Kasumi-1 (cell line): ENCODE measurements around the gene ADRA2B.
"Not testable (repeated sequence)": the region's sequence is repeated elsewhere in the genome, so short reads cannot be mapped to it uniquely, and the experiment has no call there.

Source experiments
- DNase-seq, 2 experiments: peaks; one replicate each; lab custom pipeline; 2025; lab: John Stamatoyannopoulos, UW

Gene ADRA2B

DNA sequence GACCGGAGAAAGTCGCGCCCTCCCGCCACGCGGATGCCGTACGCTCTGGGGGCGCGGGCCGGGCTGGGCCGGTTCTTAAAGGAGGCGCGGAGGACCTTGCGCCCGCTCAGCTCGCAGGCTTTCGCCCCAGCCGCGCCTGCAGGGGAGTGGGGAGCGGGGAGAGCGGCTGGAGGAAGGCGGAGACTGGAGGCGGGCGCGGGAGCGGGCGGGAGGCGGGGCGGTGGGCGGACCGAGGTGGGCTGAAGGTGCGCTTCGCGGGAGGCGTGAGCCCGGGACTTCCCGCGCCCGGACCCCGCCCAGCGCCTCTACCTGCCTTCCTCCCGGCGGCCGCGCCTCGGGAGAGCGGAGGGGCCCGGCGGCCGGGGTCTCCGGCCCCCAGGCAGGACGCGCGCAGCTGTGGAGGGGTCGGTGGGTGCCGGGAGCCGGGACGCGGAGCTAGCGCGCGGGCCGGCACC lies at the start of gene ADRA2B:
Gene ADRA2B, minus strand, starts transcription at position 148 of the 455 bp plus-strand sequence. CDS start 422 bp downstream, outside the sequence.
- DNase-seq: peak; percentile 34 to 49

DNA sequence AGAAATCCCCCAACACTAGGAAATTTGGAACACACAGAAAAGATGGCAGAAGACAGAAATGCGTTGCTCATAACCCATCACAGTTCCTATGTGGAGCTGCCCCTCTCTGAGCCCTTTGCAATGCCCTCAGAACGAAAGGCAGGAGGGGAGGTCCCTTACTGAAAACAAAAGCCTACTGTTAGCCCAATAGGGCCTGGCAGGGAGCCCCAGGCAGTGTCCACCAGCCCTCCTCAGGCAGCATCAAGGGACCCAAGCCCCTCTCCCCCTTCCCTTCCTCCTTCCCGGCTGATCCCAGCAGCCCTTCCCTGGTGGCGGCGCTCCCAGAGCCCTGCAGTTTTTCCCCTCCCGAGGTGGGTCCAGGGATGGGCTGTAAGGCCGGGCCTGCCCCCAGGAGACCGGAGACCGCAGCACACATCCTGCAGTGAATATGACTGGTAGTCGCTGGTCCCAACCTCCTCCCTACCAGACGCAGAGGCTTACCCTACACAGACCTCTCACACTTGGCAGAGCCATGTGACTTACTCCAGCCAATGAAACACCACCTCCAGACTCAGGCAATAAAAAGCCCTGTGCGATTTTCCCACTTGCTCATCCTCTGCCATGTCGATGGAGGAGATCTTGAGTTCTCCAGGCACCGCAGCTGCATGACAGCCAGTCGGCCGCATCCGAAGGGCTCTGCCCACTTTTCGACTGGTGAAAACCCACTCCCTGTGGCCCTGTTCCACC lies 48.3 kb upstream of the ADRA2B start:
- DNase-seq: no peak

DNA sequence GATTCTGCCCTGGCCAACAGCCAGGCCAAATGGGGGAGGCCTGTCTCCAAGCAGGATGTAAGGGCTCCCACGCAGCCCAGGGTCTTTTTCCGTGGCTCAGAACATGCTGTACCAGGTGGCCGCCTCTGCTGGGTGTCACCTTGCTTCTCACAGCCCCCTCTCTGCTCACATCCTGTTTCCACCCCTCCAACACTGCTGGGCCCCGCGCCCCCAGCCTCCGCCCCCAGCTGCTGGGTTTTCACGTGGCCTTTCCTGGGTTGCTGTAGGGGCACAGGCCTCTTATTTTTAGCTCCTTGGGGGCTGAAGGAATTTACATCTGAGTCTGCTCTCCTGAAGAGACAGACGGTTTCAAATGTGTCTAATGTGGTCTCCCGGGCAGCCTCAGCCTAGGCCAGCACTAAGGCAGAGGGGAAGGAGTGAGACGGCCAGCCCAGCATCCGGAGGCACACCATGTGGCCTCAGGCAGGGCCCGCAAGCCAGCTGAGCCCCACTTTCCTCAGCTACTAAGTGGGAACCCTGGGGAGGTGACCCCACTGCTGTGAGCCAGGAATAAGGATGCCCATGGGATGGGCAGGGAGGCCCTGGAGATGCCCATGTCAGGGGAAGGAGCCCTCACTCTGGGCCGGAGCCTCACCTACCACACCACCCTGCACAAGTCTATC lies 47.5 kb upstream of the ADRA2B start:
- DNase-seq: no peak

DNA sequence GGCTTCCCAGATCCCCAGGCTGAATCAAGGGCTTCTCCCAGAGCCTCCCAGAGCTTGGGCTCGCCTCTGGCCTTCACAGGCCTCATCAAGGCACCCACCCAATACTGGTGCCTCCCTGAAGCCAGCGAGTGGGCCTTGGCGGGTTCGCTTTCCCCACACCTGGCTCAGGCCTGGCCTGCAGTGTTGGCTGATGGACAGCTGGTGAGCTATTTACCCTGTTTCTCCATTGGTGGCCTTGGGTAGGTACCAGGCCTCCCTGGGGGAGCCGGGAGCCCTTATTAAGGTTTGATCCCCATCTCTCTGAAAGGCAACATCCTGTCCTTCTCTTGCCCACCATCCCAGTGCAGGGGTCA lies 47.0 kb upstream of the ADRA2B start:
- no peak for DNase-seq

DNA sequence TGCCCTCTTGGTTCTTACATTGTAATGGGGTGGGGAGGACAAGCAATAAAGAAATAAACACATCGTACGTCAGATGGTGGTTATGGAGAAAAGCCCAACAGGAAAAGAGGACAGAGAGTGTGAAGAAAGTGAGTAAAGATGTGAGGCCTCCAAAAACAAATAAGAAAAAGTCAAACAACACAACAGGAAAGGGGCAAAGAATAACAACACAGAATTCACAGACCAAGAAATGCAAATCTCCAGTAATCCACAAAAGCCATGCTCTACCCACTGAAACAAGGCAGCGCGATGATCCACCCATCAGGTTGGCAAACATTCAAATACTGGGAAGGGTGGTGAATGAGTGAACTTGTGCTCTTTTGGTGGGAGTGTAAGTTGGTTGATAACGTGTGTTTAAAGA lies 45.5 kb upstream of the ADRA2B start:
- DNase-seq: no peak

DNA sequence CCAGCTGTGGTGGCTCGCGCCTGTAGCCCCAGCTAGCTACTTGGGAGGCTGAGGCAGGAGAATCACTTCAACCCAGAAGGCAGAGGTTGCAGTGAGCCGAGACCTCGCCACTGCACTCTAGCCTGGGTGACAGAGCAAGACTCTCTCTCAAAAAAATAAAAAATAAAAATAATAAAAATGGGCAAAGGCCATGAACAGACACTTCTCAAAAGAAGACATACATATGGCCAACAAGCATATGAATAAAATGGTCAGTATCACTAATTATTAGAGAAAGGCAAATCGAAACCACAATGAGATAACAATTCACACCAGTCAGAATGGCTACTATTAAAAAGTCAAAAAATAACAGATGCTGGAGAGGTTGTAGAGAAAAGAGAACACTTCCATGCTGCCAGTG lies 44.0 kb upstream of the ADRA2B start:
- not testable (repeated sequence) for DNase-seq

DNA sequence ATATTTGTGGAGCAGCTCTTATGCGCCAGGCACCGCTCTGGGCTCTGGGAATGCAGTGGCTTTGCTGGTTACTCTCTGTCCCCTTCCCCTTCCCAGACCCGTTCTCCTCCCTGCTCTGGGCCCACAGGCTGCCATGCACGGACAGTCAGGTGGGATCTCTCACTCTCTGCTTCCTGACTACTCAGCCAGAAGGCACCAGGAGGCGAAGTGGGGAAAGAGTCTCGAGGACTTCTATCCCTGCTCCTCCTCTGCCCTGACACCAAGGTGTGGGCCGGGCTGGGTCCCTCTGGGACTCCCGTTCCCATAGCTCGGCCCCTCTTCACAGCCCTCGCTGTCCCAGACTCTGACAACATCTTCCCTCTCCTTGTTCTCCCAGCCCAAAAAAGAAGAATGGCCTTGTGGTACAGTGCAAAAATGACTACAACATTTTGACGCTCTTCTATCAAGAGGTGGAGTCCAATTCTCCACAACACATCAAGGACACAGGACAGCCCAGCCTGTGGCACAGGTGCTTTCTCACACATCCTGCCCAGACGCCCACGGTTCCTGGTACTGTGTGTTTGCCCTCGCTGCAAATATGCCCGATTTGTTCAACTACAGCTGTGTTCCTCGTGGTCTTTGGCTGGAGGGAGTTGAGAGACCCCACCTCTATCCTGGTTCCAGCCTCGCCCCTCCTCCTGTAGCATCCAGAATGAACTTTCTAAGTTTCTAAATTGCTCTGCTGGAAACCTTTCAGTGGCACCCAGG lies 42.9 kb upstream of the ADRA2B start:
- DNase-seq: no peak

DNA sequence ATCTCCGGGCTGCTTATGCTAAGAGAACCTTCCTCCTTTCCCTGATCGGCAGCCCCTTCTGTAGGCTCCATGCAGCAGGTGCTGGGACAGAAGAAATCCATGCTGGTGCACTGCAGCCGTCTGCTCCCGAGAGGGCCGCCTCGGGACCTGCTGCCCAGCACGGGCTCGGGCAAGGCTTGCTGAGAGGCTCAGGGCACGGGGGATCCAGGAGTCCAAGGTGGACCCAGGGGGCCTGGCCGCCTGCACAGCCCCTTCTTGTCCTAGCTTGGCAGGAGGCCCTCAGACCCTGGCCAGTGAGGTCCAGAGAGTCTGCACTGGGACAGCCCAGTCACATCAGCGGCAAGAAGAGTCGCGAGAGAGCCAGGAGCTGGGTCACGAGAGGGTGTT lies 42.2 kb upstream of the ADRA2B start:
- DNase-seq: no peak

DNA sequence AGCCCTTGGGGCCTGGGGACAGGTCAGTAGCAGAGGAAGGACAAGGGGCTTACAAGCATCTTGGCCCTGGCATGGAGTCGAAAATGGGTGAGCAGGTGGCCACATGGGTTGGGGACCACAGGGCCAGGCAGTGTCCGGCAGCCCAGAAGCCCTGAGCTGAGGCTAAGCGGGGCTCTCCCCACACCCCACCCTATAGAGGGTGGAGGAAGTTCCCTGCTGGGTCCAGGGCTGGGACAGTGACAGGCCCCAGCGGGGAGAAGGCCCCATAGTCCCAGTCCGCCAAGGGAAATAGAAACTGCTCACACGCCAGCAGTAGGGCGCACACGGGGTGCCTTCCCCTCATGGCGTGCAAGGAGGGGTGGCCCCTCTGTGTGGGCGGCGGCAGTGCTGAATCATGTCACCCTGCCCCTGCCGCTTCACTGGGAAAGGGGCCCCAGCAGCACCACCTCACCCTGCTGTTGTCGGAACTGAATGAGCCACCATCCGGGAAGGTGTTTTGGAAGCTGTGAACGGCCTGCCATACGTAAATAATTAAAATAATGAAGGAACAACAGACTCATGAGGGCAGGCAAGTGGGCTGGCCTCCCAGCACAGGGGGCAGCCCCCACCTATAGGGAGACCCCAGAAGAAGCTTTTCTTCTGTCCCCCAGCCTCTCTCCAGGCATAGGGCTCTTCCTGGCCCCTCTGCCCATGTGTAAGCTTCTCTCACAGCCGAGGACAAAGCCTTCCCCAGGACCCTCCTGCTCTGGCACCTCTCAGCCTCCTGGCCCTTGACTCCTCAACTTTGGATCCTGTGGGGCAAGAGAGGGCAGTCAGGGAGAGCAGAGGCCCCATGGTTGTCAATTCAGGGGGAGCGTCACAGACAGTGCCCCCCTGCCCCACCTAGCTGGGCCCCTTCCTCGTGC lies 41.5 kb upstream of the ADRA2B start:
- no peak for DNase-seq

DNA sequence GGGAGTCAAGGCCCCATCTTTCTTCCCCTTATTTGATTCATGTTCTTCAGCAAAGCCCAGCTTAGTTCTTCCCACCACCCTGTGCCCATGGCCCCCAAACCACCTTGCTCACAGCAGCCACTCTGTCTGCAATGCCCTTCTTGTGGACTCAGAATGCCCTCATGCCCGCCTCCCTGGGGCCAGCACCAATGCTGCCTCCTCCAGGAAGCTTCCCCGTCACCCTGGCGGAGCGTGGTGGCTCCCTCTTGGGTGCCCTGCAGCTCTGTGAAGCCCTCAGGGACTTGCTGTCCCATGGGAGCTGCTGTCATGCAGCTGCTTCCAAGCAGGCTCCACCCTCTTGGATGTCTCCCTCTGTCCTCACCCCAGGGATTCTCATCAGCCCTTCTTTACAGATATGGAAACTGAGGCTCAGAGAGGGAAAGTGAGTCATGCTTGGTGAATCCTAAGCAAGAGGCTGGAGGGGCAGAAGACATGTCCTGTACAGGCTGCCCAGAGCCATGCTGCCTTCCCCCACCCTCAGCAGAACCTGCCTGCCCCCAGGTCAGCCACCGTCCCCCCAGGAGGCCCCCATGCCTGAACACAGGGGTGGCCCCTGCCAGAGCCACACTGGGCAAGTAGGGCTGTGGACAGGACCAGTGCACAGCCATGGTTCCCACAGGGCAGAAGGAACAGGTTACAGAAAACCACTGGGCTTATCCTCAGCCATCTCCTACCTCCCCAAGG lies 40.7 kb upstream of the ADRA2B start:
- no peak for DNase-seq

DNA sequence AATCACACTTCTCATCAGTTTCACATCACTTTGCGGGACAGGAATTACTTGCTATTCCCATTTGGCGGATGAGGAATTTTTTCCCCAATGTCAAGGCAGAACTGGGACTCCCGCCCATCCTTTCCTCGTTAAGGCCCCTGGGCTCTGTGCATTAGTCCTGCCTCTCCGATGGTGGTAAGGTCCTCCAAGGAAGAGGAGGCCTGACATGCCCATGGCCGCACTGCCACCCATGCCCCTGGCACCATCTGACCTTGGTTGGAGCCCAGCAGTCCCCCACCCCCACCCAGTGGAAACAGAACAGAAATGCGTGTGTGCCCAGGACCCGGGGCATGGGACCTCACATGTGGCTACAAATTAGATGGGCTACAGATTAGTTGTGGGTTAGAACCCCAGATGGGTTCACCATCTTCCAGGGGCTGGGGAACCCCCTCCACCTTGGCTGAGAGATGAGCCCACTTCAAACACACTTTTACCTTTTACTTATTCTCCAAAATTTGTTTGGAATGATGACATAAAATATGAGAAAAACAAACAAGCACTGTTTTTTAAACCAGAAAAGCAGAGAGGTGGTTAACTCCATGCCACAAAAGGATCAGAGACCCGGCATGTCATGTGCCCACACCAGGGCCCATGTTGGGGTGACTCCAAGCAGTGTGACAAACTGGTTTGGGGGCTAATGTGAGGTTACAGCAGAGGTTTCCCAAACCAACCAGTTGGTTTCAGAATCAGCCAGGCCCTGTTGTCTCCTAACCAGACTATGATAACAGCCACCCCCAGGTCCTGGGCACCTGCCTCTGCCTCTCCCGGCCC lies 39.8 kb upstream of the ADRA2B start:
- no peak for DNase-seq

DNA sequence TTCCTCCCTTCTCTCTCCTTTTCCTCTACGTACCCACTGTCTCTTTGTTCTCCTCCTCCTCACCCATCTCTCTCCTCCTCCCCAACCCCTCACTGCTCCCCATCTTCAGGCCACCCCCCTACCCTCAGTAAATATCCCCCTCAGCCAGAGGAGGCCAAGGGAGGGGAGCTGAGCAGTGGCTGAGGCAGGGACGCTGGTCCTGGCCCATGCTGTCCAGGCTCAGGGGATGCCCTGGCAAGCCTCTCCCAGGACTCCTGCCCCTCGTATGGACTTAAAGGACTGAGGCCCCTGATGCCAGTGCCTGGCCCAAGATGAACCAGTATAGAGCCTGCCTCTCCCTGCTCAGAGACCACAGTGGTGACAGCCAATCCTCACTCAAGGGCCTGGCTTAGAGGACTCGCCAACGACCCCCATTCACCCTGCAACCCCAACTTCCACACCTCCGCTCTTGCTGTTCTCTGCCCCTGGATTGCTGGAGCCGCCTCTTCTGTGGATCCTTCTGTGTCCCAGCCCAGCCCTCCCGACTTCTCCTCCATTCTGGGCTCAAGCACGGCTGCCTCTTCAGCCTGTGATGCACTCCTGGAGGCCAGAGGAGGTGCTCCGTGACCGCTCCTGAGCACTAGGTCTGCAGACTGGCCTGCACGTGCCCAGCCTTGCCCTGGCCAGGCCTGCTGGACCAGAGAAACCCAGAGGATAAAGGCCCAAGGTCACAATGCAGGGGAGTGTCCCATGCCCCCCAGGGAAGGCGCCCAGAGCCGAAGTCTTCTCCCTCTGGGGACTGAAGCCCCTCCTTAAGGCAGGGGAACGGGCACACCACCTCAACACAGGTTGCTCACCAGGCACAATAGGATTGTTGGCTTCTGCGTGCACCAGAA lies 38.4 kb upstream of the ADRA2B start:
- DNase-seq: no peak

DNA sequence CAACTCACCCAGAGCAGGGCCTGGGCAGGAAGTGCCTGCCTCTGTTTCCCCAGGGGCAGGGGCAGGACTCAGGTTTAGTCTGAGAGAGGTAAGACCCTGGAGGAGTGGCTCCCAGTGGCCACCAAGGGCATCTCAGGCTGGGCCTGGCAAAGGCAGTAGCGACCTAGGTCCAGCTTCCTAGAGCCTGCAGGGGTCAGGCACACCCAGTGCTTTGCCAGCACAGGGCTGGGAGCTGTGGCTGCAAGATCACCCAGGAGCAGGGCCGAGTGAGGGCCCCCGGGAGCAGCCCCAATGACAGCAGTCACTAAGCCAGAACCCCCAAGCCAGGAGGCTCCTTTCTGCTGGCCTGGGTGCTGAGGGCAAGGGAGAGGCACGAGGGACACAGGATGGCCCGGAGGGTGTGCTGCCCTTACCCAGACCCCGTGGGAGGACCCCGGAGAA lies 37.6 kb upstream of the ADRA2B start:
- no peak for DNase-seq

DNA sequence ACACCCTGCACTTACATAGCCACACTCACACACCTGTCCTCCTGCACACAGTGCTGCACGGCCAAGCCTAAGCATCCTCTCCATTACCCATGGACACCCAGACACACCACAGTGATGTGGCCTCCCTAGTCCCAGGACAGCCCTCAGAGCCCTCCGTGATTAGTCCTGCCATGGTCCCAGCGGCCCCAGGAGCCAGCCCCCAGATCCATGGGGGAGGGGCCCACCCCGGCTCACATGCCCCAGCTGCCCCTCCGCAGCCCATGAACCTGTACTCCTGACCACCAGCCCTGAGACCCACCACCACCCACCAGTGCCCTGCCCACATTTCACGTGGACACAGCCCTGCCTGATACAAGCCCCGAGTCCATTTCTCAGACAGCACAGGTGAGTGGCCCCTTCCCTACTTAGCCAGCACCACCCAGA lies 36.9 kb upstream of the ADRA2B start:
- DNase-seq: no peak

DNA sequence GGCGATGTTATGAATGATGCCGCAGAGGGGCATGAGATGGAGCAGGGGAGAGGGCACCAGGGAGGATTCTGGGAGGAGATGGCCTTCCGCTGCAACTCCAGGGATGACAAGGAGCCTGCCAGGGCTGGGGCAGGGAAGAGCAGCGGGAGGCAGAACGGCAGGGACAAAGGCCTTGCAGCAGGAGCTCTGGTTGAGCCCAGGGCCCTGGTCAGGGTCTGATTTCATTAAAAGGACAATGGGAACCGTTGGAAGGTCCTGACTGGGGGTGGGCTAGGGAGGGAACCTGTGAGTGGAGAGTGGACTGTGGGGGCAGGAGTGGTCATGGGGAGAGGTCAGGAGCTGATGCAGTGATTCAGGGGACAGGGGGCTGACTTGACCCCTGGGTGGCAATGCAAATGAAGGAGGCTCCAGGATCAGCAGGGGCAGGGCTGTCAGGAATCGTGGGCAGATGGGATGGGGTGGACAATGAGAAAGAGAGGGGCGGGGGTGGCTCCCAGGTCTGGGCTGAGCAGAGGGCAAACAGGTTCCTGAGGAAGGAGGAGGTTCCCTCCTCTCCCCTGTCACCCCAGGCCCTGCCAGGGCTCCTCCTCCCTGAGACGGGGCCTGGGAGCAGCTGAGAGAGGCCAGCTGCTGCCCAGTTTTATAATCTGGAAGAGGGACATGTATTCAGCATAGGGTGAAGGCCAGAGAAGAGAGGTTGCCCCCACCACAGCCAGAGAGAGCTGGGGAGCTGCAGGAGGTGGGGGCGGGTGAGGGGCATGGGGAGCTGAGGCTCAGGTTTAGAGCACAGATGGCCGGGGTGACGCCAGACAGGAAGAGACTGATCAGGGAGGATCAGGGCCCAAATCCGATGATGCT lies 36.2 kb upstream of the ADRA2B start:
- no peak for DNase-seq

DNA sequence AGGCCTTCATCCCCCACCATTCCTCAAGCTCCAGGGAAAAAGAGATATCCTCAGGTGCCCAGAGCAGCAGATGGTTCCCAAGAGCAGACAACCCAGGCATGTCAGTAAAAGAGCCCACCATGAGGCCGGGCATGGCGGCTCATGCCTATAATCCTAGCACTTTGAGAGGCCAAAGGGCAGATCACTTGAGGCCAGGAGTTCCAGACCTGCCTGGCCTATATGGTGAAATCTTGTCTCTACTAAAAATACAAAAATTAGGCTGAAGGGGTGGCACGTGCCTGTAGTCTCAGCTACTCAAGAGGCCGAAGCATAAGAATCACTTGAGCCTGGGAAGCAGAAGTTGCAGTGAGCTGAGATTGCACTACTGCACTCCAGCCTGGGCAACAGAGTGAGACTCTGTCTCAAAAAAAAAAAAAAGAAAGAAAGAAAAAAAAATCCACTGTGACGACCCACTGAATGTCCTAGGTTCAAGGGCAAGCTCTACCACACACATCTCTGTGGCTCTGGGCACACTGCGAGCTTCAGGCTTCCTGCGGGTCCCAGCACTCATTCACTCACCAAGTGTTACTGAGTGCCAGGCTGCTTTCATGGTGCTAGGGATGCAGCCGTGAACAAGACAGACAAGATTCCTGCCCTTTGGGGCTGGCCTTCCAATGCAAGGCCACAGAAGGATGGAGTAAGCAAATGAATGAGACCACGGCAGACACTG lies 35.4 kb upstream of the ADRA2B start:
- no peak for DNase-seq

DNA sequence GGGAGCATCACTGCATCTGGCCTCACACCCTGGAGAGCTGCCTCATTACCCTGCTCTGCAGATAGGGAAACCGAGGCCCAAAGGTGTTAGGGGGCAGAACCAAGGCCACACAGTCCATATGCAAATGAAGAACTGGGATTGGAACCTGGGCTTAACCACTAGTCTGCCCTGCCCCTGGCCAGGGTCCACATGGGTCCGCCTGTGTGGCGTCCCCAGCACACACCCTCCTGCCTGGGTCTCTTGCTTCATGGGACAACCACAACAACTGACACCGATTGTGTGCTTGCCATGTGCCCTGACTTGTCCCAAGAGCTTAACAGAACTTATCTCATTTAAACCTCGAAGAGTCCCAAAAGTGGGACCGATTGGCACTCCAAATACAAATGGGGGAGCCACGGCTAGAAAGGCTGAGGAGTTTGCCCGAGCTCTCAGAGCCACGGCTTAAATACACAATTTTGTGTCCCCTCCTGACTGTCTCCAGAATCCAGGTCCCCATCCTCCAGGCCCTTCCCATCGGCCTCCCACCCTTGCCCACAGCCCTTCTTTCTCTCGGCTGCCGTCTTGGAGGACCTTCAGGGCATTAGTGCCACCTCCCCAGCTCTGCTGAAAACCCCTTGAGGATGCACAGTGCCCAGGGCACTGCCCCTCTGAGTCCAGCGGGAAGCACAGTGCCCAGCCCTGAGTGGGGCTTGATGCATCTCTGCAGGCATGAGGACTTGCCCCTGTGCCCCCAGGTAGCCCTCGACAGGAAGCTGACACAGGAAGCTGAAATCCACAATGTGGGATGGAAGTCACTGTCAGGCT lies 34.6 kb upstream of the ADRA2B start:
- no peak for DNase-seq
